Activated T-helper 17 cell treated with anti-CD3 and anti-CD28 coated beads, Interleukin-2, amount 50 U/mL, for 72 hours (primary cell): ENCODE measurements around the gene RING1. TPM values are rescaled to one million over a fixed set of nuclear protein-coding genes. Genes with fewer than 3 reads are reported as not detected.

ENCODE experiments used
- ATAC-seq: fragments of 150-1000 bp; cut with Tn5 transposase; replicated peaks from 2 replicates; pipeline ENCODE4 v1.10.0; 2021; ENCODE audit warnings: mild to moderate bottlenecking, moderate library complexity
- H3K27ac Mint-ChIP-seq: one replicate; pipeline ENCODE4 v1.8.0; 2022; ENCODE audit warnings: mixed read lengths
- H3K27me3 Mint-ChIP-seq: one replicate; pipeline ENCODE4 v1.8.0; 2022; ENCODE audit warnings: mixed read lengths
- H3K36me3 Mint-ChIP-seq: one replicate; pipeline ENCODE4 v1.8.0; 2022; ENCODE audit warnings: low read depth, mild to moderate bottlenecking, mixed read lengths
- H3K4me1 Mint-ChIP-seq: one replicate; pipeline ENCODE4 v1.8.0; 2022; ENCODE audit warnings: mixed read lengths
- H3K4me3 Mint-ChIP-seq: one replicate; pipeline ENCODE4 v1.8.0; 2022; ENCODE audit warnings: mild to moderate bottlenecking, mixed read lengths
- H3K9me3 Mint-ChIP-seq: one replicate; pipeline ENCODE4 v1.8.0; 2022; ENCODE audit warnings: mixed read lengths
- total RNA-seq, 2 donors: library from RNA; stranded (reverse); gene quantifications; one replicate each; pipeline ENCODE4 v1.2.3, GENCODE V29; 2022

Gene RING1
- total RNA-seq, 2 donors from 2014 or later, result 22.7 to 25.1 TPM

GRCh38 chr6:33251395-33252012 is 43.2 kb downstream of the RING1 start:
- no peak for ATAC-seq
- Mint-ChIP-seq H3K36me3 (peaks cover 56% of the 10 kb centered on the region), H3K4me3 (peak overlapping the region; percentile 87), H3K4me1 (peaks cover 31% of the 10 kb centered on the region), H3K9me3 (no peaks in the 10 kb centered on the region), H3K27ac (peak overlapping the region; percentile 93), H3K27me3 (no peaks in the 10 kb centered on the region)

GRCh38 chr6:33252759-33253158 is 44.5 kb downstream of the RING1 start:
- H3K27me3 Mint-ChIP-seq, result no peaks in the 10 kb centered on the region
- peak overlapping the region; percentile 66 for H3K27ac Mint-ChIP-seq
- H3K9me3 Mint-ChIP-seq, result no peaks in the 10 kb centered on the region
- peaks cover 65% of the 10 kb centered on the region for H3K36me3 Mint-ChIP-seq
- no peak overlapping the region for H3K4me3 Mint-ChIP-seq
- ATAC-seq, result no peak
- H3K4me1 Mint-ChIP-seq, result peaks cover 31% of the 10 kb centered on the region

GRCh38 chr6:33254591-33254990 is 46.3 kb downstream of the RING1 start:
- no peak for ATAC-seq
- H3K4me3 Mint-ChIP-seq, result no peak overlapping the region
- no peaks in the 10 kb centered on the region for H3K27me3 Mint-ChIP-seq
- peaks cover 25% of the 10 kb centered on the region for H3K4me1 Mint-ChIP-seq
- H3K9me3 Mint-ChIP-seq, result no peaks in the 10 kb centered on the region
- no peak overlapping the region for H3K27ac Mint-ChIP-seq
- H3K36me3 Mint-ChIP-seq, result peaks cover 75% of the 10 kb centered on the region

GRCh38 chr6:33259032-33259431 is 50.7 kb downstream of the RING1 start:
- no peak for ATAC-seq
- Mint-ChIP-seq H3K4me1 (no peaks in the 10 kb centered on the region), H3K27ac (no peak overlapping the region), H3K9me3 (no peaks in the 10 kb centered on the region), H3K4me3 (no peak overlapping the region), H3K27me3 (no peaks in the 10 kb centered on the region), H3K36me3 (peaks cover 81% of the 10 kb centered on the region)

Other genes with a start within 250 kb of the RING1 start
- gene BRD2, start 239.9 kb upstream of the RING1 start, total RNA-seq, result 100 to 1,000 TPM; 229 to 281 TPM
- gene HLA-DOA, start 198.9 kb upstream of the RING1 start, total RNA-seq, result 1 to 10 TPM in 1 of 2 donors, under 1 TPM in 1; 0.56 to 7.8 TPM
- 100 to 1,000 TPM in 1 of 2 donors, 10 to 100 TPM in 1; 40.5 to 136 TPM for gene HLA-DPA1, start 134.9 kb upstream of the RING1 start, total RNA-seq
- 10 to 100 TPM; 21.4 to 69.1 TPM for gene HLA-DPB1, start 132.5 kb upstream of the RING1 start, total RNA-seq
- 1 to 10 TPM; 1.2 to 3.3 TPM for gene COL11A2, start 16.0 kb upstream of the RING1 start, total RNA-seq
- 10 to 100 TPM; 31.0 to 68.7 TPM for gene RXRB, start 7.8 kb upstream of the RING1 start, total RNA-seq
- gene SLC39A7, start 7.6 kb upstream of the RING1 start, total RNA-seq, result 10 to 100 TPM; 50.5 to 65.0 TPM
- 10 to 100 TPM in 1 of 2 donors, 1 to 10 TPM in 1; 3.4 to 13.1 TPM for gene HSD17B8, start 3.8 kb upstream of the RING1 start, total RNA-seq
- gene VPS52, start 63.4 kb downstream of the RING1 start, total RNA-seq, result 10 to 100 TPM; 42.5 to 43.2 TPM
- 1,000 to 10,000 TPM; 3,349 to 4,633 TPM for gene RPS18, start 63.6 kb downstream of the RING1 start, total RNA-seq
- 1 to 10 TPM; 4.0 to 5.8 TPM for gene B3GALT4, start 68.6 kb downstream of the RING1 start, total RNA-seq
- 10 to 100 TPM; 51.2 to 98.7 TPM for gene WDR46, start 80.7 kb downstream of the RING1 start, total RNA-seq
- gene PFDN6, start 81.1 kb downstream of the RING1 start, total RNA-seq, result 10 to 100 TPM; 57.9 to 81.2 TPM
- 10 to 100 TPM; 37.7 to 73.4 TPM for gene RGL2, start 90.4 kb downstream of the RING1 start, total RNA-seq
- gene TAPBP, start 105.6 kb downstream of the RING1 start, total RNA-seq, result 100 to 1,000 TPM; 176 to 194 TPM
- 10 to 100 TPM in 1 of 2 donors, 1 to 10 TPM in 1; 6.9 to 20.0 TPM for gene ZBTB22, start 109.2 kb downstream of the RING1 start, total RNA-seq
- 10 to 100 TPM; 62.2 to 77.3 TPM for gene DAXX, start 114.5 kb downstream of the RING1 start, total RNA-seq
- gene KIFC1, start 183.3 kb downstream of the RING1 start, total RNA-seq, result 100 to 1,000 TPM; 101 to 108 TPM
- 100 to 1,000 TPM in 1 of 2 donors, 10 to 100 TPM in 1; 27.2 to 133 TPM for gene PHF1, start 202.5 kb downstream of the RING1 start, total RNA-seq
- gene CUTA, start 209.6 kb downstream of the RING1 start, total RNA-seq, result 100 to 1,000 TPM; 163 to 248 TPM
- 100 to 1,000 TPM in 1 of 2 donors, 10 to 100 TPM in 1; 43.2 to 156 TPM for gene SYNGAP1, start 211.6 kb downstream of the RING1 start, total RNA-seq
- gene ZBTB9, start 246.1 kb downstream of the RING1 start, total RNA-seq, result 10 to 100 TPM; 11.6 to 12.5 TPM